ENCODE results near the gene MAP3K15.

Gene MAP3K15

DNA sequence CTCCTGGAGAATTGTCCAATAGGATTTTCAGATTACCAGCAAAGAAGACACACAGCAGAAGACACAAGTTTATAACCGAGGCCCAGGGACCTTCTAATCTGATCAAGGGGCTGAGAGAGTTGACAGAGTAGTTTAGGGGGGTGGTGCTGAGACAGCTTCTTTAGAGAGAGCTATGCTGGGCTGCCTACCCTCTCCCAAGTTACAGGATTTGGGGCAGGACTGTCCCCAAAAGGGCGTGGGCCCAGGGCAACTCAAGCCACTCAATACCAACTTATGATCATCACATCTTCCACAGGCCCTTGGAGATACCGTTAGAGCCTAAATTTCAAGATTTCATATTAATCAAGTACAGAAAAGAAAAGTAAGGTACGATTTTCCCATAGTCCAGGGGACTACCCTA is 128.6 kb downstream of the MAP3K15 start:
- TF ChIP-seq, protein P1, sequence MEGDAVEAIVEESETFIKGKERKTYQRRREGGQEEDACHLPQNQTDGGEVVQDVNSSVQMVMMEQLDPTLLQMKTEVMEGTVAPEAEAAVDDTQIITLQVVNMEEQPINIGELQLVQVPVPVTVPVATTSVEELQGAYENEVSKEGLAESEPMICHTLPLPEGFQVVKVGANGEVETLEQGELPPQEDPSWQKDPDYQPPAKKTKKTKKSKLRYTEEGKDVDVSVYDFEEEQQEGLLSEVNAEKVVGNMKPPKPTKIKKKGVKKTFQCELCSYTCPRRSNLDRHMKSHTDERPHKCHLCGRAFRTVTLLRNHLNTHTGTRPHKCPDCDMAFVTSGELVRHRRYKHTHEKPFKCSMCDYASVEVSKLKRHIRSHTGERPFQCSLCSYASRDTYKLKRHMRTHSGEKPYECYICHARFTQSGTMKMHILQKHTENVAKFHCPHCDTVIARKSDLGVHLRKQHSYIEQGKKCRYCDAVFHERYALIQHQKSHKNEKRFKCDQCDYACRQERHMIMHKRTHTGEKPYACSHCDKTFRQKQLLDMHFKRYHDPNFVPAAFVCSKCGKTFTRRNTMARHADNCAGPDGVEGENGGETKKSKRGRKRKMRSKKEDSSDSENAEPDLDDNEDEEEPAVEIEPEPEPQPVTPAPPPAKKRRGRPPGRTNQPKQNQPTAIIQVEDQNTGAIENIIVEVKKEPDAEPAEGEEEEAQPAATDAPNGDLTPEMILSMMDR (conservative IDR thresholded peaks at IDR 0.05; ENCODE audit: low read depth, low read length): no peak
- no peak overlapping the region for H3K4me3 ChIP-seq (ENCODE audit: low read length)
- no peak for DNase-seq (ENCODE audit: low read depth)

- no peak overlapping the region for H3K4me3 ChIP-seq (ENCODE audit: low read length)
- TF ChIP-seq, protein P1 (conservative IDR thresholded peaks at IDR 0.05; ENCODE audit: low read depth, low read length): peak; percentile 80
- peak; percentile 5 for DNase-seq (ENCODE audit: low read depth)
Observed at GRCh38 chrX:19382555-19383145, 132.7 kb downstream of the MAP3K15 start.

DNA sequence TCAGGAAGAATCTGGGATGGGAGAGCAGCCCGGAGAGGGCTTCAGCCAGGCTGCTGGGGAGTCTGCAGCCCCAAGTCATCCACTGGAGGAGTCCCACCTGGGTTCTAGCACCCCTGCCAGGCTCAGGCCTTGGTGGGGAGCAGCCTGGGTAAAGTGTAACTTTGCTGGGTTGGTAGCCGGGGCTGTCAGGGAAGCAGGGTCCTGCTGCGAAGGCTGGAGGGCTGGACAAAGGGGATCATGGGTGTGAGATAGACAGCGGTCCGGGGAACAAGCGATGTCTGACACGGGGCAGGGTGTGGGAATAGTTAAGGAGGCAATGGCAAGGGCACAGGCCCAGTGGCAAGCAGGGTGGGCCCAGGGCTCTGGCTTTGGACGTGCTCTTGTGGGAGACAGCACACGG is 134.0 kb downstream of the MAP3K15 start:
- no peak overlapping the region for H3K4me3 ChIP-seq (ENCODE audit: low read length)
- TF ChIP-seq, protein P1 (conservative IDR thresholded peaks at IDR 0.05; ENCODE audit: low read depth, low read length): no peak
- no peak for DNase-seq (ENCODE audit: low read depth)

DNA sequence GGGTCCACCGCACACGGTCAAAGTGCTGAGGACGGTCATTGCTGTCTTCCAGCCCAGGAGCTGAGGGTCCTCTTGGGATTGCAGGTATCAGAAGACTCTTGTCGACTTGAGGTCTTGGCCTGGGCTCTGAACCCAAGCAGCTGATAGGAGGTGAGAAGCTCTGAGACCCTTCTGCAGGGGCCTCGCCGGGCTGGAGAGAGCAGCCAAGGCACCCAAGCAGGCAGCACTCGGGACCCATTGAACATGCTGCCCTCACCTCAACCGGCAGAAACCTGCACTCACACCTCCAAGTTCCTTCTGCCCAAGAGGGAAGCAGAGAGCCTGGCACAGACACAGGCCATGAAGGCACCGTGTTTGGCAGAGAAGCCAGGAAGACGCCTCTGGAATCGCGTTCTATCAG is 137.5 kb downstream of the MAP3K15 start:
- TF ChIP-seq, protein P1 (conservative IDR thresholded peaks at IDR 0.05; ENCODE audit: low read depth, low read length): no peak
- no peak for DNase-seq (ENCODE audit: low read depth)
- no peak overlapping the region for H3K4me3 ChIP-seq (ENCODE audit: low read length)

DNA sequence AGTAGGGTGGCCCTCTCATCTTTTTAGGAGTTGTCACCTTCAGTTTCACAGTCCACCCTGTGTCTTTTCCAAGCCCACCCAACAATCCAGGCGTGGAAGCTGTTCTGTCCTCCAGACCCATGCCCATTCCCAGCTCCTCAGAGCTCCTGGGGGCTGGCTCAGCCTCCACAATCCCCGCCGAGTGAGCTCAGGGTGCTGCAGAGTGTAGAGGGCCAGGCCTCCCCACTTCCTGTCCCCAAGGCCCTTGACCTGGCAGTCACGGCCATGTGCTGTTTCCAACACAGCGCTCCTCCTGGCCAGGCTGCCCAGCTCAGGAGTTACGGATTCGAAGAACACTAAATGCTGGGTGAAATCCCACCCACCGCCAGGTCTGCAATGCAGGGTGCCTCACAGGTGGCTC is 139.8 kb downstream of the MAP3K15 start:
- DNase-seq (ENCODE audit: low read depth): no peak
- H3K4me3 ChIP-seq (ENCODE audit: low read length): no peak overlapping the region
- TF ChIP-seq, protein P1 (conservative IDR thresholded peaks at IDR 0.05; ENCODE audit: low read depth, low read length): no peak

DNA sequence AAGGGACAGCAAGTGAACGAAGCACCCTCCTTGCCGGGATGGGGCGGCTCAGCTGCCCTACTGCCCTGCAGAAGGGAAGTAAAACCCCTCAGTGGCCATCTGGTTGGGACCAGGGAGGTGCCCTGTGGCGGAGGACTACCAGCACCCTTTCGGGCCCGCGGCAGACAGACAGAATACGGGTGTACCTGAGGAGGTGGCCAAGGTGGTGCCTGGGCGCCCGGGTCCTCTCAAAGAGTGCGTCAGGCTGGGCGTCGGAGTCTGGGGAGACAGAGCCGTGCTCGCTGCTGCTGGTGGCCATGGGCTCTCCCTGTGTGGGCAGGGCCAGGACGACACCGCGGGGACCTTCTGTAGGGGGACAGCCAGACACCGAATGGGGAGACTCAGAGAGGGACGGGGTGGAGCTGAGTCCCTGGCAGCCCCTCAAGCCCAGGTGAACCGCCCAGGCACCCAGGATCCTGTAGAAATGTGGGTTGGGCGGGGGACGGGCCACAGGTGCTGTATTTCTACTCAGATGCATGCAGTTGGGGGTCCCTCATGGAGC is 141.9 kb downstream of the MAP3K15 start:
- no peak for DNase-seq (ENCODE audit: low read depth)
- TF ChIP-seq, protein P1 (conservative IDR thresholded peaks at IDR 0.05; ENCODE audit: low read depth, low read length): no peak
- H3K4me3 ChIP-seq (ENCODE audit: low read length): no peak overlapping the region
